Measurements from ENCODE around the gene DNAH14. TPM values are rescaled to one million over a fixed set of nuclear protein-coding genes. Genes with fewer than 3 reads are reported as not detected.

Gene DNAH14
- total RNA-seq, 1 experiment from 2014 or later = 33.2 TPM

GRCh38 chr1:224957696-224958095 is 28.2 kb downstream of the DNAH14 start:
- Histone ChIP-seq H3K27me3 (ENCODE audit: insufficient read depth, low read length) (no peaks in the 10 kb centered on the region), H3K36me3 (ENCODE audit: control insufficient read depth in 1 of 2, insufficient read depth in 2 of 2, low read length in 2 of 2) (peaks cover 0 to 9% of the 10 kb centered on the region in 2 experiments; a peak in 1 of 4 replicates), H3K9ac (ENCODE audit: low read length) (no peak overlapping the region), H3K4me2 (ENCODE audit: low read length) (no peak overlapping the region), H3K27ac (ENCODE audit: low read depth, low read length) (no peak overlapping the region), H2AFZ (ENCODE audit: low read depth, low read length, poor library complexity, severe bottlenecking) (no peak overlapping the region), H3K79me2 (ENCODE audit: insufficient read depth, low read length) (no peaks in the 10 kb centered on the region; the same call in 1 of the 2 replicates), H3K4me3 (replicated peaks in 1 of 2; ENCODE audit: low read depth in 1 of 2, low read length in 2 of 2) (no peak overlapping the region), H3K9me2 (ENCODE audit: insufficient read depth) (no peaks in the 10 kb centered on the region), H3K9me3 (ENCODE audit: control insufficient read depth in 1 of 2, insufficient read depth in 1 of 2, low read depth in 1 of 2, low read length in 2 of 2) (no peaks in the 10 kb centered on the region), H4K20me1 (ENCODE audit: insufficient read depth) (no peaks in the 10 kb centered on the region), H3K4me1 (ENCODE audit: control insufficient read depth in 1 of 2, insufficient read depth in 2 of 2, low read length in 2 of 2) (no peaks in the 10 kb centered on the region)
- intact Hi-C loops (cut with micrococcal nuclease) = no loop called here
- POLR2A ChIA-PET = no interaction called here
- TF ChIP-seq ZFX (IDR thresholded peaks at IDR 0.05) (no peak), SIN3A (IDR thresholded peaks at IDR 0.05; ENCODE audit: low read depth) (no peak), ELF1 (IDR thresholded peaks at IDR 0.05; ENCODE audit: borderline replicate concordance, low read depth) (no peak), JUND (IDR thresholded peaks at IDR 0.05) (no peak), CTCF (IDR thresholded peaks at IDR 0.05 in 2 of 3, conservative IDR thresholded peaks at IDR 0.05 in 1 of 3; ENCODE audit: borderline replicate concordance in 1 of 3, insufficient read depth in 1 of 3, low read depth in 2 of 3, low read length in 2 of 3) (no peak), ATF3 (IDR thresholded peaks at IDR 0.05) (no peak), CBX3 (IDR thresholded peaks at IDR 0.05; ENCODE audit: low read depth) (no peak), TCF7L2 (IDR thresholded peaks at IDR 0.05; ENCODE audit: borderline replicate concordance, extremely low read depth, insufficient read depth, insufficient read length) (no peak), YY1 (IDR thresholded peaks at IDR 0.05; ENCODE audit: extremely low read depth, insufficient replicate concordance, low read depth, low read length) (no peak), MAX (IDR thresholded peaks at IDR 0.05) (no peak), POLR2AphosphoS5 (IDR thresholded peaks at IDR 0.05; ENCODE audit: low read depth, low read length) (no peak), SP1 (IDR thresholded peaks at IDR 0.05; ENCODE audit: low read depth) (no peak), ZNF274 (IDR thresholded peaks at IDR 0.05; ENCODE audit: low read depth, low read length) (no peak), CEBPB (IDR thresholded peaks at IDR 0.05; ENCODE audit: low read depth) (no peak), EZH2 (IDR thresholded peaks at IDR 0.05) (no peak), RAD21 (IDR thresholded peaks at IDR 0.05; ENCODE audit: low read depth) (no peak)
- TF ChIP-seq, protein P1, sequence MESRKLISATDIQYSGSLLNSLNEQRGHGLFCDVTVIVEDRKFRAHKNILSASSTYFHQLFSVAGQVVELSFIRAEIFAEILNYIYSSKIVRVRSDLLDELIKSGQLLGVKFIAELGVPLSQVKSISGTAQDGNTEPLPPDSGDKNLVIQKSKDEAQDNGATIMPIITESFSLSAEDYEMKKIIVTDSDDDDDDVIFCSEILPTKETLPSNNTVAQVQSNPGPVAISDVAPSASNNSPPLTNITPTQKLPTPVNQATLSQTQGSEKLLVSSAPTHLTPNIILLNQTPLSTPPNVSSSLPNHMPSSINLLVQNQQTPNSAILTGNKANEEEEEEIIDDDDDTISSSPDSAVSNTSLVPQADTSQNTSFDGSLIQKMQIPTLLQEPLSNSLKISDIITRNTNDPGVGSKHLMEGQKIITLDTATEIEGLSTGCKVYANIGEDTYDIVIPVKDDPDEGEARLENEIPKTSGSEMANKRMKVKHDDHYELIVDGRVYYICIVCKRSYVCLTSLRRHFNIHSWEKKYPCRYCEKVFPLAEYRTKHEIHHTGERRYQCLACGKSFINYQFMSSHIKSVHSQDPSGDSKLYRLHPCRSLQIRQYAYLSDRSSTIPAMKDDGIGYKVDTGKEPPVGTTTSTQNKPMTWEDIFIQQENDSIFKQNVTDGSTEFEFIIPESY (IDR thresholded peaks at IDR 0.05; ENCODE audit: extremely low read depth, insufficient replicate concordance, low read length) = no peak
- TF ChIP-seq, protein P2, sequence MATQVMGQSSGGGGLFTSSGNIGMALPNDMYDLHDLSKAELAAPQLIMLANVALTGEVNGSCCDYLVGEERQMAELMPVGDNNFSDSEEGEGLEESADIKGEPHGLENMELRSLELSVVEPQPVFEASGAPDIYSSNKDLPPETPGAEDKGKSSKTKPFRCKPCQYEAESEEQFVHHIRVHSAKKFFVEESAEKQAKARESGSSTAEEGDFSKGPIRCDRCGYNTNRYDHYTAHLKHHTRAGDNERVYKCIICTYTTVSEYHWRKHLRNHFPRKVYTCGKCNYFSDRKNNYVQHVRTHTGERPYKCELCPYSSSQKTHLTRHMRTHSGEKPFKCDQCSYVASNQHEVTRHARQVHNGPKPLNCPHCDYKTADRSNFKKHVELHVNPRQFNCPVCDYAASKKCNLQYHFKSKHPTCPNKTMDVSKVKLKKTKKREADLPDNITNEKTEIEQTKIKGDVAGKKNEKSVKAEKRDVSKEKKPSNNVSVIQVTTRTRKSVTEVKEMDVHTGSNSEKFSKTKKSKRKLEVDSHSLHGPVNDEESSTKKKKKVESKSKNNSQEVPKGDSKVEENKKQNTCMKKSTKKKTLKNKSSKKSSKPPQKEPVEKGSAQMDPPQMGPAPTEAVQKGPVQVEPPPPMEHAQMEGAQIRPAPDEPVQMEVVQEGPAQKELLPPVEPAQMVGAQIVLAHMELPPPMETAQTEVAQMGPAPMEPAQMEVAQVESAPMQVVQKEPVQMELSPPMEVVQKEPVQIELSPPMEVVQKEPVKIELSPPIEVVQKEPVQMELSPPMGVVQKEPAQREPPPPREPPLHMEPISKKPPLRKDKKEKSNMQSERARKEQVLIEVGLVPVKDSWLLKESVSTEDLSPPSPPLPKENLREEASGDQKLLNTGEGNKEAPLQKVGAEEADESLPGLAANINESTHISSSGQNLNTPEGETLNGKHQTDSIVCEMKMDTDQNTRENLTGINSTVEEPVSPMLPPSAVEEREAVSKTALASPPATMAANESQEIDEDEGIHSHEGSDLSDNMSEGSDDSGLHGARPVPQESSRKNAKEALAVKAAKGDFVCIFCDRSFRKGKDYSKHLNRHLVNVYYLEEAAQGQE (IDR thresholded peaks at IDR 0.05; ENCODE audit: low read depth) = no peak
- no peak for ATAC-seq
- no peak for DNase-seq (ENCODE audit: low read depth, low spot score)
- RAD21 ChIA-PET (ENCODE audit: low non-redundant PET in 1 of 2, low total read pairs in 2 of 2, uncharacterized antibody in 2 of 2, unreplicated experiment in 2 of 2) = no interaction called here
- CTCF ChIA-PET = no interaction called here
- no TSS peak for BruUV-seq (replicated peaks)
